ENCODE results near the gene TRIM62.

The TRIM62 gene

DNA sequence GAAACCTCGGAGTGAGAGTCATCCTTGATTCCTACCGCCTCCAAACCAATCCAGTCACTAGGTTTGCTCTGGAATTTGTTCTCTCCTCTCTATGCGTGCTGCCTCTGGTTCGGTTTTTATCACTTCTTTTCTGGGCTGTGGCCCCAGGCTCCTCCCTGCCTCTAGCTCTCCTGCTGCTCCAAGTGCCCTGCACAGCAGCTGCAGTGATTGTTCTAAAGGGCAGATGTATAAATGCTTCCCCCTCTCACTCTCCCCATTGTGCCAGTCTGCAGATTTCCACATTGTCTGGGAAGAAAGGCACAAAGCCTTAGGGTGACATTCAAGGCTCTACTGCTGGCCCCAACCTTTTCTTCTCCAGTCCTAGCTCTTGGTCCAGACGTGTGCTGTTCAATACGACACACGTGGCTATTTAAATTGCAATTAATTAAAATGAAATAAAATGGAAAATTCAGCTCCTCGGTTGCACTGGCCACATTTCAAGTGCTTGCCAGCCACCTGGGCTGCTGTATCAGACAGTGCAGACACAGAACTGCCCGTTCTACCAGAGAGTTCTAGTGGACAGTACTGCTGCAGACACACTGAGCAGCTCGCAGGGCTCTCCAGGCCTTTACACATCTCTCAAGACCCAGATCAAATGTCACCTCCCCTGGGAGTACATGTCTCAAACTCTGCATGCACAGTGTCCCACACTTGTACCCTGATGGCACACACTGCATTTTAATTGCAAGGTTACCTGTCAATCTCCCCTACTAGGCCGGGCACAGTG lies 12.4 kb downstream of the TRIM62 start:
- Histone ChIP-seq H3K9me2 (replicated peaks; ENCODE audit: insufficient read depth, low read length) (no peaks in the 10 kb centered on the region), H3F3A (ENCODE audit: insufficient read depth) (no peaks in the 10 kb centered on the region), H3K9me3 (ENCODE audit: insufficient read depth, low read length) (no peaks in the 10 kb centered on the region), H3K79me2 (ENCODE audit: insufficient read depth, low read length) (no peaks in the 10 kb centered on the region), H3K4me3 (ENCODE audit: insufficient read depth, low read length, poor library complexity, severe bottlenecking) (no peak overlapping the region), H3K27ac (ENCODE audit: low read depth, low read length) (no peak overlapping the region), H3K27me3 (ENCODE audit: low read length) (no peaks in the 10 kb centered on the region), H4K20me1 (ENCODE audit: low read depth, low read length) (no peaks in the 10 kb centered on the region), H2AFZ (ENCODE audit: low read depth, low read length, severe bottlenecking) (no peak overlapping the region), H3K4me2 (ENCODE audit: low read depth, low read length, poor library complexity, severe bottlenecking) (no peak overlapping the region), H3K9ac (ENCODE audit: low read length) (no peak overlapping the region), H3K36me3 (ENCODE audit: low read length) (no peaks in the 10 kb centered on the region)
- TF ChIP-seq EZH2phosphoT487 (conservative IDR thresholded peaks at IDR 0.05; ENCODE audit: low read length) = no peak
- TF ChIP-seq, protein P1, sequence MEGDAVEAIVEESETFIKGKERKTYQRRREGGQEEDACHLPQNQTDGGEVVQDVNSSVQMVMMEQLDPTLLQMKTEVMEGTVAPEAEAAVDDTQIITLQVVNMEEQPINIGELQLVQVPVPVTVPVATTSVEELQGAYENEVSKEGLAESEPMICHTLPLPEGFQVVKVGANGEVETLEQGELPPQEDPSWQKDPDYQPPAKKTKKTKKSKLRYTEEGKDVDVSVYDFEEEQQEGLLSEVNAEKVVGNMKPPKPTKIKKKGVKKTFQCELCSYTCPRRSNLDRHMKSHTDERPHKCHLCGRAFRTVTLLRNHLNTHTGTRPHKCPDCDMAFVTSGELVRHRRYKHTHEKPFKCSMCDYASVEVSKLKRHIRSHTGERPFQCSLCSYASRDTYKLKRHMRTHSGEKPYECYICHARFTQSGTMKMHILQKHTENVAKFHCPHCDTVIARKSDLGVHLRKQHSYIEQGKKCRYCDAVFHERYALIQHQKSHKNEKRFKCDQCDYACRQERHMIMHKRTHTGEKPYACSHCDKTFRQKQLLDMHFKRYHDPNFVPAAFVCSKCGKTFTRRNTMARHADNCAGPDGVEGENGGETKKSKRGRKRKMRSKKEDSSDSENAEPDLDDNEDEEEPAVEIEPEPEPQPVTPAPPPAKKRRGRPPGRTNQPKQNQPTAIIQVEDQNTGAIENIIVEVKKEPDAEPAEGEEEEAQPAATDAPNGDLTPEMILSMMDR (IDR thresholded peaks at IDR 0.05; ENCODE audit: insufficient read depth, low read length, poor library complexity, severe bottlenecking) = no peak

DNA sequence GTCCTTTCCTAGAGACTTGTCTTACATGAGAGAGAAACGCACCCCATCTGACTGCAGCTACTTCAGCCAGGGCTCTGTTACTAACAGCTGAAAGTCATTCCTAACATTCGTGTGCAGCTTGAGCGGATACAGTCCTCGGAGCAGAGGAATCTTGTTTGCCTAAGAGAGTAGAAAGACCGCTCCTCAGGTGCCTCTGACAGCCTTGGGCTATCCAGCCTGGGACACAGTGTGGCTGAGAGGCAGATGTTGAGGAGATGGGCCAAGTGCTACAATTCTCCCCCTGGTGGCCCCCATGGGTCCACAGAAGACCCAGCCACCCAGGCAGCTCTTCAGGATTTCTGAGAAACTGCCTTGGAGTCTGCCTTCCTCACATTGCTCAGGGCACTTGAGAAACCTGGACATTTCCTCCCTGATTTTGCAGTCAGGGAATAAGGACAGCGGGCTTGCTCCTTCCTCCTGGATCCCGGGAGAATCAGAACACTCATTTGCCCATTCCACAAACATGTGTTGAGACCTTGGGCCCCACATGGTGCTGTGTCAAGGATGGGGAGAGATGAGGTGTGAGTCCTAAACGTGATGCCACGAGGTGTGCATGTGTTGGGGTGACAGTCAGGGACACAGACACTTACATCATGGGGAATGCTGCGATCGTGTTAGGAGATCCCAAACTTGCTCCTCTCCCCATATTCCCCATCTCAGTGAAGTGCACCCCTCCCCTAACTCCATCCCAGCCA lies 13.1 kb downstream of the TRIM62 start:
- Histone ChIP-seq H3K27me3 (ENCODE audit: low read length) (no peaks in the 10 kb centered on the region), H3K9me3 (ENCODE audit: insufficient read depth, low read length) (no peaks in the 10 kb centered on the region), H3K9ac (ENCODE audit: low read length) (no peak overlapping the region), H3F3A (ENCODE audit: insufficient read depth) (no peaks in the 10 kb centered on the region), H3K79me2 (ENCODE audit: insufficient read depth, low read length) (no peaks in the 10 kb centered on the region), H3K36me3 (ENCODE audit: low read length) (no peaks in the 10 kb centered on the region), H4K20me1 (ENCODE audit: low read depth, low read length) (no peaks in the 10 kb centered on the region), H3K4me3 (ENCODE audit: insufficient read depth, low read length, poor library complexity, severe bottlenecking) (no peak overlapping the region), H2AFZ (ENCODE audit: low read depth, low read length, severe bottlenecking) (no peak overlapping the region), H3K4me2 (ENCODE audit: low read depth, low read length, poor library complexity, severe bottlenecking) (no peak overlapping the region), H3K27ac (ENCODE audit: low read depth, low read length) (no peak overlapping the region), H3K9me2 (replicated peaks; ENCODE audit: insufficient read depth, low read length) (no peaks in the 10 kb centered on the region)
- TF ChIP-seq, protein P1 (IDR thresholded peaks at IDR 0.05; ENCODE audit: insufficient read depth, low read length, poor library complexity, severe bottlenecking) = no peak
- no peak for TF ChIP-seq EZH2phosphoT487 (conservative IDR thresholded peaks at IDR 0.05; ENCODE audit: low read length)

DNA sequence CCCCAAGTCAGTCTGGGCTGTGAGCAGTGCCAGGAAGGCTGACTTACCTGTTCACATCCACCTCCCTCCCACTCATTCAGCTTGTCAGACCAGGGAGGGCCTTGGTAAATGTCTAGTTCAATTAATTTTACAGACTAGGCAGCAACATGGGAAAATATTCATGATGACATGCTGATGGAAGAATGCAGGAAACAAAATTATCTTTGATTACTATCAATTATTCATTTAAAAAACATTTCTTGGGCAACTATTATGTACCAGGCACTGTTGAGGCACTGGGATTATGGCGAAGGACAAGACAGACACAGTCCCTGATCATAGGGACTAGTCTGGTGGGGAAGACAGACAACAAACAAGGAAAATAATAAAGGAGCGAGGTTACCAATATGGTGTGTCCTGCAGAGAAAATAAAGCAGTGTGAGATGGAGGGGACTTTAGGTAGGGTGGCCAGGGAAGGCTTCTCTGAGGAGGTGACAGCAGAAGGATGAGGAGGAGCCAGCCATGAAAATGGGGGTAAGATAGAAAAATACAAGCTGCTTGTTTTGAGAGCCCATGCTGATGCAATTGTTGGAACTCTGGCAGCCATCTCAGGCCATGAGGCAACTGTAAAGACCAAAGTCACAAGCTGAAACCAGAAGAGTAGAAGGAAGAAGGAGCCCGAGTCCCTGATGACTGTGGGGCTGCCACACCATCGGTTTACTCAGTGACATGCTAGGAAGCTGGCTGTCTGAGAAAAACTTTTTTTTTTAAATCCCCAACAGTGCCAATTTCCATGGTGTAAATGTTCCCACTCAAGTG lies 14.0 kb downstream of the TRIM62 start:
- Histone ChIP-seq H3F3A (ENCODE audit: insufficient read depth) (no peaks in the 10 kb centered on the region), H3K9ac (ENCODE audit: low read length) (no peak overlapping the region), H3K9me2 (replicated peaks; ENCODE audit: insufficient read depth, low read length) (no peaks in the 10 kb centered on the region), H3K4me2 (ENCODE audit: low read depth, low read length, poor library complexity, severe bottlenecking) (no peak overlapping the region), H3K79me2 (ENCODE audit: insufficient read depth, low read length) (no peaks in the 10 kb centered on the region), H3K27me3 (ENCODE audit: low read length) (no peaks in the 10 kb centered on the region), H3K9me3 (ENCODE audit: insufficient read depth, low read length) (no peaks in the 10 kb centered on the region), H4K20me1 (ENCODE audit: low read depth, low read length) (no peaks in the 10 kb centered on the region), H3K36me3 (ENCODE audit: low read length) (no peaks in the 10 kb centered on the region), H3K4me3 (ENCODE audit: insufficient read depth, low read length, poor library complexity, severe bottlenecking) (no peak overlapping the region), H3K27ac (ENCODE audit: low read depth, low read length) (no peak overlapping the region), H2AFZ (ENCODE audit: low read depth, low read length, severe bottlenecking) (no peak overlapping the region)
- TF ChIP-seq, protein P1 (IDR thresholded peaks at IDR 0.05; ENCODE audit: insufficient read depth, low read length, poor library complexity, severe bottlenecking) = no peak
- TF ChIP-seq EZH2phosphoT487 (conservative IDR thresholded peaks at IDR 0.05; ENCODE audit: low read length) = no peak
